A172 (cell line): ENCODE measurements around the gene CAMTA1. TPM values are rescaled to one million over a fixed set of nuclear protein-coding genes. Genes with fewer than 3 reads are reported as not detected.

Experiments
- DNase-seq: peaks from one replicate; pipeline ENCODE4 v3.0.0-alpha.2; 2015; ENCODE audit warnings: low spot score
- total RNA-seq: library from RNA; depleted of rRNA; stranded (reverse); fragments of >200 nt; shearing (Covaris generic); gene quantifications from 2 replicates; pipeline ENCODE4 v1.2.3, GENCODE V29; 2014

The CAMTA1 gene
- total RNA-seq, 1 experiment from 2014 or later: 97.5 TPM

DNA sequence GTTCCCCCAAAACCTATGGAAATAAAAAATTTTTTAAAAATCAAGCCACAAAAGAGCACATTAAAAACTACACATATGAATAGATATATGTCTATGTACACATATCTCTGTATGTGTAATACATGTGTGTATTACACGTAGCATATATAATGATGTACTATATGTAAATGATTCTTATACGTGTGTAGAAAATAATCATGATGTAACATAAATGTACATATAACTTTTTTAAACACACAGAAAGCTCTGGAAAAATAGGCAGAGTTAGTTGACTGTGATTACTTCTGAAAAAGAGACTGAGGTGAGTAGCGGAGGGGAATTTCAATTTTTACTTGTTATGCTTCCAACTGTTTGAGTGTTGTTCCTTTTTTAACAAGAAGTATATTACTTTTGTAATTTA lies 405.0 kb downstream of the CAMTA1 start:
- DNase-seq: no peak

DNA sequence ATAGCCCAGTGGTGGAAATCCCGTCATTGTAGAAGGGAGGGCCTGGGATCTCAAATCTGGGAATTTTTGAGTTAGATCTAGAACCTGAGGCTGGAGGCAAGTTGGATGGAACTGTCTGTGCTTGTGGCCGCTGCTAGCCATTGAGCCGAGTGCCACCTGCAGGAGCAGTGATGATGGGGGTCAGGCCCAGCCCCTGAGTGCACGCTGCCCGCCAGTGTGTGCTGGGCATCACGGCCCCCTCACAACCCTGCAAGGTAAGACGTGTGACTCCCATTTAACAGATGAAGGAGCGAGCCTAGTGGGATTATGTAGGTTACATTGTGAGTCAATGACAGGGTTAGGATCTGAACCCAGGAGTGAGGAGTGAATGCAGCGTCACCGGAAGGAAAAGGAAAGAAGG lies 407.2 kb downstream of the CAMTA1 start:
- DNase-seq: no peak

DNA sequence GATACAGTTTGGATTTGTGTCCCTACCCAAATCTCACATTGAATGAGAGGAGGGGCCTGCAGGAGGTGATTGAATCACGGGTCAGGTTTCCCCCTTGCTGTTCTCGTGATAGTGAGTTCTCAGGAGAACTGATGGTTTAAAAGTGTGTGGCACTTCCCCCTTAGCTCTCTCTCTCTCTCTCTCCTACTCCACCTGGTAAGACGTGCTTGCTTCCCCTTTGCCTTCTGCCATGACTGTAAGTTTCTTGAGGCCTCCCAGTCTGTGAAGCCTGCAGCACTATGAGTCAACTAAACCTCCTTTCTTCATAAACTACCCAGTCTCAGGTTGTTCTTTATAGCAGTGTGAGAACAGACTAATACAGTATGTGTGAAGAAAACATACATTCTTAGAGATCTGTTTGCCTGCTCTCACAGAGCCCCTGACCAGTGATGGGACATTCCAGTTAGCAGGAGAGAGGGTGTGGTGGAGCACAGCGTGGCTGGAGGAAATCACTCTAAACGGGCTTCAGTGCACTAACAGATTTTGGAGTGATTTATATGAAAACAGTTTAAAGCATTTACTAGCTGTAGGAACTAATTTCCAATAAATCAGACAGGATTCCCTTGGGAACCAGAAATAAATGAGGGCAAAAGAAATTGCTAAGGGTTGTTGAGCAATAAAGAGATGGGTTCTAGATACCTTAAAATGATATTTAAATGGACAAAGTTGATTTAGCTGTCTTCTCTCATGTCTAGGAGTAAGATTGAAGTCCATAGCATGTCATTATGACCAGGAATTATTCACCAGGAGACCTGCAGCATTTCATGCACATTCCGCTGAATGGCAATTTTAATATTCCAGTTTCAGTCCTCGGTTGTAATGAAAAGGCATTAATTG lies 411.0 kb downstream of the CAMTA1 start:
- DNase-seq: no peak

DNA sequence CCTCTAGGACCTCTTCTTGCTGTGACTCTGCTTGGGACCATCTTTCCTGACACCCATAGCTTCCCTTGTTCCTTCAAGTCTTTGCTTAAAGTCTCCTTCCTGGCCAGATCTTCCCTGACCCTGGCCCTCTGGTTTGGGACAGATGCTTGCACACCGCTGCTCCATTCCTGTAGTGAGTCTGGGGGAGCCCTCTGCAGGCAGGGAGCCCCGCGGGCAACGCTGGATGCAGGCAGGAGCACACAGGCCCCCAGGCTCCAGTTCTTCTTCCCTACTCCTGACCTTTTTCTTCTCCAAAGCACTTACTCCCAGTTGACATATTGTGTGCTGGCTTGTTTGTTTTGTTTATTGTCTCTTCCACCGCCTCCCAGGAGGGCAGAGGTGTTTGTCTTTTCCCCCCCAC lies 413.4 kb downstream of the CAMTA1 start:
- DNase-seq: no peak

DNA sequence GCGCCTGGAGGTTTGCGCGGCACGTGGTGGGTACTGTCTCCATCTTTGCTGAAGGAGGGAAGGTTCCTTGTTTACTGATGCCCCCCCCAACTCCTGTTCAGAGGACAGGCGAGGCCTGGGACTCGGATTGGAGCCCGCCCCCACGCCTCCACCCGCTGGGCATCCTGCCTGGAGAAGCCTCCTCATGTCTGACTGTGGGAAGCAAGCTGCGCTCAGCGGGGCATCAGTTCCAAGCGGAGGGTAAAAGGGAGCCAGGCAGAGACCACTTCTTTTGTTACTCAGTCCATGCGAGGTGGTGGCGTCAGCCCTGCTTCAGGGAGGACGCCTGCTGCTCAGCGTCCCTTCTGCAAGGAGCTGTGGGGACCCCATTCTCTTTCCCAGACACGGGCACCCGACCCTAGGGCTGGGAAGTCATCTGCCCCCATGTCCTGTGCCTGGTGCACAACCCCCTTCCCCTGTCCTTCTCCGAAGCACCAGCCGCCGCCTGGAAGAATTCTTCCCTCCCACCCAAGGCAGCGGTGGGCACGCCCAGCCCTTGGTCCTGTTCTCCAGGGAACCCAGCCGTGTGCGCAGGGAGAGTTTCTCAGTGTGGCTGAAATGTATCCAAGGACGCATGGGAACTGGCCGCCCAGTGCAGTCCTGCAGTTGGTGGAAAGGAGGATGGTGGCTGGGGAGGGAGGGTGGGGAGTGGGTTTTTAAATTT lies 414.0 kb downstream of the CAMTA1 start:
- DNase-seq: no peak

DNA sequence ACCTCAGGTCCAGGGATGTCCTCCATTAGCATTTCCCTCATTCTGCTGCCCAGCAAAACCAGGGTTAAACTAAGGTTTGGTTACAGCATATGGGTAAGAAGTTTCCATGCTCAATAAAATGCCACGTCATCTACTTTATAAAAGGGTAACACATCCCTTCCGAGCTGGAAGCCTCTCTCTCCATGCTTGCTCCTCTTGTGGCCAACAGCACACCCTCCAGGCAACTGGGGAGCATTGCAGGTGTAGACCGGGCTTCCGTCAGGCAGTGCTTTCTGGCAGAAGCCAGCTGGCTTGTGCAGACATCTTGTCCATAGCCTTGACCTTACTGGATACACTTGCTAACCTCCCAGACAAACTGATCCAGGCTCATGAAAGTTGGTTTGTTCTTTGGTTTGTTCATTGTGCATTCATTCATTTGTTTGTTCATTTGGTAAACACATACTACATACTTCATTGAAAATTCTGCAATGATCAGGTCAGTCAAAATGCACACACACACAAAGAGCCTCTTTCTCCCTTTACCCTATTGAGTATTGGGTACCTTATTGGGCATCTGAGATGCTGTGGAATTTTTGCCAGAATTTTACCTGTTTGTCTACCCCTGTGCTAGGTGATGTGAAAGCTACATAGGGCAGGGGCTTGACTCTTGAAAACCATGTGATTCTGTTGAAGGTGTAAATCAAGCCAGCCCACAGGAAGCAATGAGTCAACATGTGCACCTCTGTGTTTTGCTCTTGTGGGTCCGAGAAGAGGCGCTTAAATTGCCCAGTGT lies 422.8 kb downstream of the CAMTA1 start:
- peak; percentile 48 for DNase-seq

DNA sequence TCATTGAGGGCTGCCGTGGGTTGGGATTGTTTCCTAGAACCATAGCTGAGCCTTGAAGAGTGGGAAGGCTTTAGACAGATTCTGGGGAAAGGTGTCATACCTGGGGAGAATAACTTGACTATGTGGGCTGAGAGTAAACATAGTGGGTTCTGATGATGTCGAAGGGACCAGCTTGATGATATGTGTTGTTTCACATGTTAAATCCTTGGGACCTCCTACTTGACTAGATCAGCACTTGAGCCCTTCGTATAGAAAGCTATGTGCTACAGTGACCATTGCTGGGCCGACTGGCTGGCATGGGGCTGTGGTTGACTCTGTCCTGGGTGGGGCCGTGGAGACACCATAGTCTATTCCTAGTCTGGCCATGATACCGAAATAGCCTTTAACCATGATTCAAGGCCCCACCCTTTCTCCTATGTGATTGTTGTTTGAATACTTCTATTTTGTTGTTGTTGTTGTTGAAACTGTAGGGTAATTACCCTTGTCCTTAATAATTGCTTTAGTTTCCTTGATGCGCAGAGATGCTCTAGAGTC lies 423.5 kb downstream of the CAMTA1 start:
- no peak for DNase-seq

DNA sequence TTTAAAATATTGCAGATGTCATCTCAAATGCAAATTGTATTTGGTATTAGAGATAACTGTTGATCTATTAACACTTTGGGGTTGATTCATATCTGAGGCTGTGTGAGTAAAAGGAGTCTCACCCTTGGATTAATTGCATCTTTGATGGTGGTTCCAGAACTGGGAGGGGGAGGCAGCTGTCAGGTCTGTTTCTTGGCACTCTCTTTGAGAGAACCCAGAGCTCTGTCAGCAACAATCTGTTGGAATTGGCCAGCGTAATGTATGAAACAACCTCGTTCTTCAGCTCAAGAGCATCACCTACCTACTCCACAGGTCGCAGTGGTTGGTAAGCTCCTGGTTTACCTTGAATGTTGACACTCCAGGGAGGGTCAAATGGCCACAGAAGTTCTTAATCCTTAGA lies 424.1 kb downstream of the CAMTA1 start:
- DNase-seq: no peak

DNA sequence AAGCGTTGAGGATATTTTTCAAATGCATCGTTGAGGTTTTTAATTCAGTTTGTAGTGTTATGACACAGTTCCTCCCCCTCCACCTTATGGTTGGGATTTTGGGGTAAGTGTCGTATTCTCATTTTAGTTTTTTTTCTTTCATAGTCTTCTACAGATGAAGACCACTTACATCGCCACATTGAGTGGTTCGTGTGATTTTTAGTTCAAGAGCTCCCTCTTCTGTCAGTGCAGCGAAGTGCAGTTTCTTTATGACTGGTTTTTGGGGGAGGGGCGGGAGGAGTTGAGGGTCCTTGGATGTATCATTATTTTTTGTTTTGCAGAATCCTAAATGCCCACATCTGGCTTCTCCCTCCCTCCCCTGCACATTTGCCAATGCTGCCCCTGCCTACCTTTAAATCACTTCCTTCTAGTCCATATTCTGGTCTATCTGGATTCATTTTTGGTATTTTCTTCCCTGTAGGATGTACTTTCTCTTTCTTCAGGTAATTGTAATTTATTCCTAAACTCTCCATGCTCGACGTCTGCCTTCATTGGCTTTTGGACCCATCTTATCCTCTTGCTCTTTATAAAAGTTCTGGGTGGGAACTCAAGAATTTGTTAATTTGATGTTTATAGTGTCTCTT lies 433.1 kb downstream of the CAMTA1 start:
- DNase-seq: peak; percentile 31

DNA sequence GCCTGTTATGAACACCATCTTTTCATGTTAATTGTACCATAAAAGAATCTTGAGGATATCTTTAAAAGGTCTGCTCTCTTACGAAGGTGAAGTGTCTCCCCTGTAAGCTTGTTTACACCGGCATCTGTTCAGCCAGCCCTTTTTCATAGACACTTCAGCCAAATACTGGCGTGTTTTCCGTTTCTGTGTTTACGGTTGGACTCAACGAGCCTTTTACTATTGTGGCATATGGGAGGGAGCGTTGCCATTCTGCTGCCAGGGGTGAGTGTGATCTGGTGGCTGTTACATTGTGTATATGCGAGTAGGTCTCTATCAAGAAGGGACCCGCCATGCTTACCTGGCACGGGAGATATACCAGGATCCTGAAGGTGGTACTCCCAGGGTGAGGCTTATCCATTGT lies 433.8 kb downstream of the CAMTA1 start:
- no peak for DNase-seq

DNA sequence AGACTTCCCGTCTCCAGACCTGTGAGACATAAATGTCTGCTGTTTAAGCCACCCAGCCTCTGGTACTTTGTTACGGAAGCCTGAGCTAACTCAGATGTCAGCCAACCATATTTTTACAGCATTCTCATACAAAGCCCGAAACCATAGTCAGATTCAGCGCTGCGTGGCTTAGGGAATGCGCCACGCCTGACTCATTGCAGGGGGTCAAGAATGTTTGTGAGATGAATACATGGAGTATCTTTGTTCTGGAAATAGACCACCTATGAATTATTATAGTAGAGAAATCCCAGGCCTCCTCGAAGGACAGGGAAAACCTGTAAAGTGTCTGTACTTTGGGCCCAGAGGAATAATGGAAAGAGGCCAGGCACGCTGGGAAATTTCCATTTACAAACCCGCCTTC lies 434.8 kb downstream of the CAMTA1 start:
- peak; percentile 46 for DNase-seq

DNA sequence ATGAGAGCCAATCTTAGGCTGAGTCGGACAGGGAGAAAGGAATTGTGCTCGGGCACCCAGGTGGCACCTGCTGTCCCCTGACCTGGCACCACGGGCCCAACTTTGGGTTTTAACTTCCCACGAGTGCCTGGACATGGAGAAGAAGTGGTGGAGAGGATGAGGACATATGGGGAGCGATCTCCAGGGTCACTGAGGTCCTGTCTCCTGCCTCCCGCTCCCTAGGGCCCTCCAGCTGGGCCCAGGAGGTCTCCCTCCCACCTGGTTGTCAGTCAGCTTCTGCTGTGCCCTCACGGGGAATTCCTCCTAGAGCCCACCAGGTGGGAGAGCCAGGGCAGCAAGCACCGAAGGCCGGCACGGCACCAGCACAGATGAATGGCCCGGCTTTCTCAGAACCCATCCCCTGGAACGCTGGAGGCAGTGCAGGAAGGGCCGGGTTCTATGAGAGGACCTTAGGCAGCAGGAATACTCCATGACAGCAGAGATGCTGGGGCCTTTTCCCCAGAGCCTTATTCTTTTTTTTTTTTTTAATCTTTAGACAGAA lies 435.5 kb downstream of the CAMTA1 start:
- DNase-seq: no peak

DNA sequence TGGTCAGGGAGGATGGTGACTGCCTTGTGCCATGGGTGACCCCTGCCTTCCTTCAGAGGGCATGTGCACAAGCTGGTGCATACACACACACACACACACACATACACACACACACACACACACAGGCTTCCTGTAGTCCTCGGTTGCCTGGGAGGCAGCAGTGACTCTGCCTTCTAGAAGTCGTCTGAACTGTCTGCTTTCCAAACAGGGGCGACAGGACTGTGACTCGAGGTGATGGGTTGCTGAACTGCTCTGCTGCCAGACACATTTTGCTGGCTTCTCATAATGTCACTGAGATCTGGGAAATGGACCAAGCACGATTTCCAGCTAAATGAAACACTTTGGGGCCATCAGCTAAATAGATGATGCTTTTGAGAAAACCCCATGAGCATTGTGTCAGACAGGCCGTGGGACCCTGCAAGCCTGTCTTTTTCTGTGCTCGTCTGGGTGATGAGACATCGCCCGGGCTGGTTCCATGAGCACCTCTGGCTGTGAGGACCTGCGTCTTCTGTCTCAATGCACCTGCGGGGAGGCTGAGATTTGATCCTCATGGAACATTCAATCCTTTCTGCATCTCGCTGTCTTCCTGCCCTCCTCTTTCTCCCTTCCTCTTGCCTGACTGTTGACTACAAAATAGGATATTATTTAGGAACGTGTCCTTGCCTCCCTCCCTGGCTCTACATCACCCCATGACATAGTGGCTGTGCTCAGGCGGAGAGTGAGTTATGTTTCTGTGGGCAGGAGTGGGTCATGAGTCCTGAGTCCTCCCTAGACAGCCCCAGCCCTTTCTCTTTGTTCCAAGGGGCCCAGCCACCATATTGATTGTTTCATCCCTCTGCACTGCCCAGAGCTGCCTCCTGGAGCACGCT lies 436.8 kb downstream of the CAMTA1 start:
- DNase-seq: peak; percentile 4

DNA sequence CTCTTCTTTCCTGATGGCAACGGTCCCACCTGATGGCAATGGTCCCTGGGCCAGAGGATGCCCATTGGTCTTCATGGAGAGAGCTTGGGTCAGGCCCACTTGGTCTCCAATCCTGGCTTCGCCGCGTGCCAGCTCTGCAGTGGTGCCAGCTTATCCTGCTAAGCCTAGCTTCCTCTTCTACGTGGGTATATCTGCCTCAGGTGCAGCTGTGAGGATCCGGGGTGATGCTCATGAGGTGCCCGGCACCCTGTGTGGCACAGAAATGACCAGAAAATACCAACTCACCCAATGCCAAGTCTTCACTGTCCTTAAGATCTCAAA lies 437.4 kb downstream of the CAMTA1 start:
- DNase-seq: no peak

DNA sequence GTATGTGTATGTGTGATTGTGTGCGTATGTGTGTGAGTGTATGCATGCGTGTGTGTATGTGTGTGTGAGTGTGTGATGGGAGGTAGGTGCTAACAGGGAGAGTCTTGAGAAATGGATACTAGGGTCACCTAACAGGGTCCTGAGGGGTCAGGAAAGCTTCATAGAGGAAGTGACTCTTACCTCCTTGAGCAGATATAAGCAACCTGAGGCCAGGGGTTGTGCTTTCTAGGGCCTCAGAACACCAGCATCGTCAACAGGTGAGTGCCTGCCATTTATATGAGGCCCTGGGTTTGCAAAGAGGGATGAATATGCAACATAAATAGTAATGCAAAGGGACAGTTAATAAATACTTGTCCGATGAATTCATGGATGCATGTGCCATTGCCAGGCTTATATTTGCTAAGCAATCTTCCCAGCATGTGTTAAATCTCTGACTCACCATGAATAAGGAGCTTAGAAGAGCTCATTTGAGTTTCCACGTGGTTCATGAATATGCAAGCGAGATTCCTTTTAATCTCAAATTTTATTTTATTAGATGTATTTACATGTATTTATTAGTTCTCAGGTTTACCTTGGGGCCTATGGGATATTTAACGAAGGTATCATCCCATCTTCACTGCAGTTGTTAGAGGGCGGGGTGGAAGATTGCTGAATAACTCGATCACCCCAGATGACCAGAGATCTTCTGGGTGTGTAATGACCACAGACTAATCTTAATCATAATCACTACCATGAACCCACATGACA lies 438.3 kb downstream of the CAMTA1 start:
- peak; percentile 76 for DNase-seq

DNA sequence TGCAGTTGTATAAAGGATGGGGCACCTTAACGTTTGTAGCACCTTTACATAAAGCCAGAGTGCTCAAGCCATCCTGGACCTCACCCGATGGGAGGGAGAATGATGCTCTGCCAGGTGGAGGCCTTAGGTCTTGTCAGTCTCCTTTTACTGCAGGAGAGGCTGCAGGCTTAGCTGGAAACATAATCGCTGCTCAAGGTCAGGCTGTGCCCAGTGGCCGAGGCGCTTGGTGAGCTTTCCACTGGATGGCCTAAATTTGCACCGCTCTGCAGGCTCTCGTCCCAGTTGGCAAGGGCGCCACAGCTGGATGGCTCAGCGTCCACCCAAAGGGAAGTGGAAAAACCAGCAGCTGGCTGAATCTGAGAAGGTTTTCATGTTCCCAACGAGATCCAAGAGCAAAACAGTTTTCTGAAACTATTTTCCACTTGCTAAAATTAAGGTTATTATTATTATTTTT lies 438.9 kb downstream of the CAMTA1 start:
- no peak for DNase-seq

DNA sequence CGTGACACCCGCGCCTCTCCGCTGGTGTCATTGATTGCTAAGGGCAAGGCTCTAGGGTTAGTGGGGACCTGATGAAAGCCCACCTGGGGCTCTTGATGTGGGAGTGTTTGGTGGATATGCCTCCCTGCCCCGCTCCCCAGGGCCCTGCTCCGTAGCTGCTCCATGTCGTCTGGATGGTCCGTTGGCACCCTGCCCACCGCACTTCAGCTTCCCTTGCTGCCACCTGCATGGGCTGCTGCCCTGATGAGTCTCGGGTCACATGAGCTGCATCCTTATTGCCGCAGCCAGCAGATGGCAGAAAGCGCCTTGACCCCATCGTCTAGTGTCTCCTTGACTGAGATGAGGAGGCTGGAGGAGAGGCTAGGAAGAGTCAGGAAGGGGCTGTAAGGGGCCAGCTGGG lies 439.4 kb downstream of the CAMTA1 start:
- no peak for DNase-seq

DNA sequence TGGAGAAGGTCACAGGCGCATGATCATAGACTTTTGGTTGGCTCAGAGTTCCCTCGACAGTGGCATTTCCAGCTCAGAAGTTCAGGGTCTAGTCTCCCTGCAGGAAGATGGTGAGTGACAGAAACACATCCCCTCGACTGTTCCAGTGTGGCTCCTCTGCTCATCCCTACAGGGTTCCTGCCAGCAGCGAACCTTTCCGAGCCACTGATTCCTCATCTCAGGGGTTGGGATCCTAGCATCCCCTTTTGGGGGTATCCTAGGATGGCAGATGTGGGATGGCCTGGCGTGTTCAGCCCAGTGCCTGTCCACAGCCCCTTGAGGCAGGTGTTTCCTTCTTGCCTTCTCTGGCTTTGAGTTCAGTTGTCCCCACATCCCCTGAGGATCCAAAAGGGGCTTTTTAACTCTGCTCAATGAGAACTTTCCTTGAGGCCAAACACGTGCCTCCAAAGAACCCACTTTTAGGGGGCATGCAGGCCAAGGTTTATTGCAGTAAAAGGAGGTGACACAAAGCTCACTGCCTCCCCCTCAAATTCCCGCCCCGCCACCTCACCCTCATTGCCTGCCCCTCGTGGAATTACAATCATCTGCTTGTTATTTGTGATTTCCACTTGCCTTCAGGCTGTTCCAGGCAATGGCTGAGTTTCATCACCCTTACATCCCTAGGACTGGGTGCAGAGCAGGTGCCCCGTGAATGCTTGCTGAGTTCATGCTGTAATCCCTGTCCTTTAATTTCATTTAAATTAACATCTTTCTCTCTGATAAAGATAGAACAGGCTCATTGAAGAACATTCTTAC lies 440.7 kb downstream of the CAMTA1 start:
- no peak for DNase-seq

DNA sequence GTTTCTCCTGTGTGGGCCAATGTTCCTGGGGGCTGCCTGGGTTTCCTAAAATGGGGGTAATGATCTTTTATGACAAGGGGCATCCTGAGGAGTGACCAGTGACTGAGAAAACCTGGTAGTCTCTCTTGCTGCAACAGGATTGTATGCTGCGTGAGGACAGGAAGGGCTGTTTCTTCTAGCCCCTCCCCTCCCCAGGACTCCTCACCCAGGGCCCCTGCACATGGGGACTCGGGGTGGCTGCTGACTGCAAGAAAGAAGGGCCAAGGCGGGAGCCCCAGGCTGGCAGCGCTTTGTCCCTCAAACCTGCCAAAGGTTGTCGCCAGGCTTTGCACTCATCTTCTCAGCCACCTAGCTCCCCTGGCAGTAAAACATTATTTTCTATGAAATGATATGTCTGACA lies 442.4 kb downstream of the CAMTA1 start:
- no peak for DNase-seq
